ENCODE measurements around the gene GGT5.

The GGT5 gene

DNA sequence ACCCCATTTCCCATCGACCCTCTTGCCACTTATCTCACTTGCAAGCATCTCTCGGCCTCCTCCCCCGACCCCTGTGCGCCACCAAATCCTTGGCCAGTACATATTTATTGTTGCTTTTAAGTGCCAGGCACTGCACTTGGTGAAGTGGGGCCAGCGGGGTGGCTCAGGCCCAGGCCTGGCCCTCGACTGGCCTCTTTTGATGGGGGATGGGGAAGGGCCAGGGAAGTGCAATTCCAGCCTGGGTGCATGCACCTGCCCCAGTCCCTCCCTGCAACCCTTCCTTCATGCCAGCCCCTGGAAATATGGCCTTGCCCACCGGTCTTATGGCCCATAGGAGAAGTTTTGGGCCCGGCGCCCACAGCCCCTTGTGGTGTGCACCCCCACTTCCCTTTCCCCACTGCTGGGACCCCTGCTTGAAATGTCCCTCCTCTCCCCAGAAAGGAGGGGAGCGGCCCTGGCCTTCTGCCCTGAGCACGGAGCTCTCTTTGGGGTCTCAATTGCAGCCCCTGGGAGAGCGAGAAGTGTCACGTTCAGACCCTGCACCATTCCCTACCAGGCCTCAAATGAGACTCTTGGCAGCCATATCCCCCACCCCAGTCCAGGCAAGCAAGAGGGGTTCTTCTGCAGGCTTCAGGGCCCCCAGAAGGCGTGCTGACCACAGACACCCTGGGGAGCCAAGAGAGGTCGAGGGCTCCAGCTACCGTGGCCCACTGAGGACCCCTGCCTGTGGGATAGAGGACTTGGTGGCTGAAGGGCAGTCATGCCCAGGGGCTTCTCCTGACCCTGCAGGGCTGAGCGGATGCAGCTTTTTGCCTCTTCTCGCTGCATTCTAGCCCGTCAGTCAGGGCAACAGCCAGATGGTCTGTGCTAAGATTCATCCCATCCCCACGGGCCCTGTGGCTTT lies 62.6 kb downstream of the GGT5 start:
- no peak for DNase-seq (ENCODE audit: low read depth)

DNA sequence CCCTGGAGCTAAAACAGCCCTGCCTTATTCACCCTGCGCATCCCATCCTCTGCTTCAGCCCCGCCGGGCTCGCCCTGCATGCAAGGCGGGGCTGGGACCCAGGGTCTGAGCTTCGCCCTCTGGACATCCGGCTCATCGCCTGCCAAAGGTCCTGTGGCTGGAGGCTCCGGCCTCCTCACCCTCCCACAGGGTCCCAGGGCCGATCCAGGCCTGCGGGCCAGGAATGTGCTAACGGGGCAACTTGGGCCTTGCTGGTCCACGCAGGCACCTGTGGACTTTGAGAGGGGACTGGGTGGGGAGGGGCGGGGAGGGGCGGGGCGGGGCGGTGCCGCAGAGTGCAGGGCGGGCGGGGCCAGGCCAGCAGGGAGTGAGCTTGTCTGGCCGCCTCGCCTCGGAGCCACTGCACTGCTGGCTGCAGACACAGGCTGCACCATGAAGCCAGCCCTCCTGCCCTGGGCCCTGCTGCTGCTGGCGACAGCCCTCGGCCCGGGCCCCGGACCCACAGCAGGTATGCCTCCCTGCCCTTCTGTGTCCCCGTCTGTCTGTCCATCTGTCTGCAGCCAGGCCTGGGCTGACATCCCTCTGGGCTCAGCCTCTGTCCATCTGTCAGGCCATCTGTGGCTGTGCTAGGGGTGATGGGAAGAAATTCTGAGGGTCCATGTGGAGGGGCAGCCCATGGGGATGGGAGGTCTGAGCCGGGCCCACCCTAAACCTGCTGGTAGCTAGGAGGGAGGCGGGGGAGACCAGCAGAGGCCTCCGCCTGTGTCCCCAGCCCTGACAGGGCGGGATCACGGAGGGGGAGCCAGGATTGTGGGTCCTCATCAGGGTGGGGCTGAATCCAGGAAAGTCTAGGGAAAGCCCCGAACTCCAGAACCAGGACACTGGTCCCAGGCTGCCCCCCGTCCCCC lies 63.5 kb downstream of the GGT5 start, which contains the start of gene SUSD2:
Gene SUSD2 (plus strand): TSS at position 400 of the 908 bp plus-strand sequence. CDS start 33 bp downstream, at position 433.
- DNase-seq (ENCODE audit: low read depth), result no peak

DNA sequence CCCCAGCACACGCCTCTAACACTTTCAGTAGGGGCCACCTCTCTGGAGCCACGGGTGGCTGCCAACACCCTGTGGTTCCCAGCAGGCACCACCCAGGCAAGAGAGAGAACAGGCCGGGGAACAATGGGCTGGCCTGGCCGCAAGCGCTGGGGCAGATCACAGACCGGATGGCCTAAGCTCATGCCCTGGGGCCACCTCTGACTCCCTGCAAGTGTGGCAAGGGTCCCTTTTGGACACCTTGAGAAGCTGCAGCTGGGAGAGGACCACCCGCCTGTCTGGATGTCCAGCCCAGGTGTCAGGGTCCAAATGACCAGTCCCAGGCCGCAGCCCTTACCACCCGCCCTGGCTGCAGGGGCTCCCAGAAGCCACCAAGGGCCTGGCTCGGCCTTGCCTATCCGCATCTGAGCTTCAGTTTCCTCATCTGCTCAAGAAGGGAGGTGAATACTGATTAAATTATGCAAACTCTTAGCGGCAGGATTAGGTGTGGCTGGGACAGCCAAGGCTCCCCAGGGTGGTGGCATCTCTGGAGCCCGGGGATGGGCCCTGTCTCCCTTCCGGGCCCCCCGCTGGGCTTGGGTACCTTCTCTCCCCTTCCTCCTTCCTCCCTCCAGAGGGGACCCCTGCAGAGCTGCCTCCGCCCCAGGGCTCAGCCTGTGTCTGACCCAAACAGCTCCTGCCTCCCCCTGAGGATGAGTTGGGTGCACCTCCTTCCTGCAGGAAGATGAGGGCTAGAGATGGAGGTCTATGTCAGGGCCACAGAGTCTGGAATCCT lies 64.4 kb downstream of the GGT5 start:
- DNase-seq (ENCODE audit: low read depth), result no peak

DNA sequence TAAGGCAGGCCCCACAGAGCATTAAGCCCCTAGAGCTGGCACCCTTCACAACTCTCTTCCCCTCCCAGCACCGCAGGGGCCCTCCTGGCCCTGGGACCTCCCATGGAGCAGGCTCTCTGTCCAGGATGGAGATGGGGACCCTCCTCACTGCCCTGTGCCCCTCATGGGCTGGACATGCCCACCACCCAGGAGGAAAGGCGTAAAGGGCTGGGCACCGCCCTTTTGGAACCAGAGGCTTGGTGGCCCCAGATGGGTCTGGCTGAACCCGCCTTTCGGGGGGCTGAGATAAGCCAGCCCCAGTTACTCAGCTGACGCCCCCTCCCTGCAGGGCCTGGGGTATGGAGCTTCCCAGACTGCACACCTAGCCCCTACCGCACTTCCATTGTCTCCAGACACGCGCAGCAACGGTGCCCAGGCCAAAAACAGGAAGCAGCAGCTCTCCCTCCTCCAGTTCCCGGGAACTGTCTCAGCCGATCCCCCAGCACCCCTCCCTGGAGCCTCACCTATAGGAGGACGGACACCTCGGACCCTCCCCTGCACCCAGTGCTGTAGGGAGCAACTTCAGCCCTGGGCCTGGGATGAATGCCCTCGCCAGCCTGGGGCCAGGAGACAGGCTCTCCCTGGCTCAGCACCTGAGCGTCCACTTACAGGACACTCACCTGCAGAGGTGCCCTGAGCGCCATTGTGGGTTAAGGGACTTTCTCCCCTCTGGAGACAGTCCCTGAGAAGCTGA lies 65.2 kb downstream of the GGT5 start:
- DNase-seq (ENCODE audit: low read depth), result no peak

DNA sequence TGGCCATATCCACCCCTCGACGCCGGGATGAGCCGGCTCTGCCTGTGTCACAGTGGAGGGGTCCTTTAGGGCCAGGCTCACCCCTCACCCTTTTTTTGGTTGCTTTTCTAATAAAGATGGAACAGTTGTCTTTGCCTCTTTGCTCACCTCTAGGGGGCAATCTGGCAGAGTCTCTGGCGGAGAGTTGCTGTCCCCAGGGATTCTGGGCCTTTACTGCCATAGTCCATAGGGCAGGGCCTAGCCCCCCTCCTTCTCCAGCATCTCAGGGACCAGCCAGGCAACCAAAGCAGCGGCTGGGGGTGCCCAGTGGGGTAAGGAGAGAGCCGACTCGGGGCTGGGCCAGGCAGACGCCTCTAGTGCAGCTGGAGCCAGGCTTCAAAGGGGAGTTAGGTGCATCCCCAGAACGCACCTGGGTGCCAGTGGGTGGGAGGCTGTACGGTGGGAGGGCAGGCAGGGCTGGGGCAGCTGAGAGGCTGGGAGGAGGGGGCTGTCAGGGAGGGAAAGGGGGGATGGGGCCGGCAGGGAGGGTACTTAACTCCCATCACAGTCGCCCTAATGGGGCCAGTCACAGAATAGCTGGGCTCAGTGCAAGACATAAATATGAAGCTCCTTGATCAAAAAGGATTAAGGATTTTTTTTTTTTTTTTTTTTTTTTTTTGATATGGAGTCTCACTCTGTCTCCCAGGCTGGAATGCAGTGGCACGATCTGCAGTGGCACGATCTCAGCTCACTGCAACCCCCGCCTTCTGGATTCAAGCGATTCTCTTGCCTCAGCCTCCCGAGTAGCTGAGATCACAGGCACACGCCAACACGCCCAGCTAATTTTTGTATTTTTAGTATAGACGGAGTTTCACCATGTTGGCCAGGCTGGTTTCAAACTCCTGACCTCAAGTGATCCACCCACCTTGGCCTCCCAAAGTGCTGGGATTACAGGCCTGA lies 66.1 kb downstream of the GGT5 start:
- DNase-seq (ENCODE audit: low read depth), result no peak

DNA sequence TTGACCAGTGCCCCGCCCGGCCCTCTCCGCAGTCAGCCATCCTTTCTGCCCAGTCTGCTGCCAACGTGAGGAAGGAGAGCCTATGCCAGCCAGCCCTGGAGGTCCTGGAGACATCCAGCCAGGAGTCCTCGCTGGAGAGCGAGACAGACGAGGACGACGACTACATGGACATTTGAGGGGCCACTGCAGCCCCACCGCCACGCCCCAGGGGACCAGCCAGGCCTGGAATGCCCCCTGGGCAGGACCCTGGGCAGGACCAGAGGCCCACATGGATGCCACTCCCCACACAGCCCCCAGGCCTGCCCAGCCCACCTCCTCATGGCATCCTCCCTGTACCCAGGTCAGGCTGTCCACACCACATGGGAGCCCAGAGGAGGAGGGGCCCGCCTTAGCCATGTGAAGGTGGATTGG lies 66.9 kb downstream of the GGT5 start:
- DNase-seq (ENCODE audit: low read depth), result no peak

DNA sequence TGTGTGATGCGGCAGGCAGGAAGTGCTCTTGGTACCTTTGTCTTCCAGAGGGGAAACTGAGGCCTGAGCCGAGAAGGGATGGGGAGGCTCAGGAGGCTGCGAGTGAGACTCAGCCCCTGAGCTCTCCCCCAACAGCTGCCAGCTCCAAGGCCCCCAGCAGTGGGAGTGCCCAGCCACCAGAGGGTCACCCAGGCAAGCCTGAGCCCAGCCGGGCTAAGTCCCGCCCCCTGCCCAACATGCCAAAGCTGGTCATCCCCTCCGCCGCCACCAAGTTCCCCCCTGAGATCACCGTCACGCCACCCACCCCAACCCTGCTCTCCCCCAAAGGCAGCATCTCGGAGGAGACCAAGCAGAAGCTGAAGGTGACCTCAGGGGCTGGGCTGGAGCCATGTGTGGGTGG lies 67.4 kb downstream of the GGT5 start:
- no peak for DNase-seq (ENCODE audit: low read depth)

DNA sequence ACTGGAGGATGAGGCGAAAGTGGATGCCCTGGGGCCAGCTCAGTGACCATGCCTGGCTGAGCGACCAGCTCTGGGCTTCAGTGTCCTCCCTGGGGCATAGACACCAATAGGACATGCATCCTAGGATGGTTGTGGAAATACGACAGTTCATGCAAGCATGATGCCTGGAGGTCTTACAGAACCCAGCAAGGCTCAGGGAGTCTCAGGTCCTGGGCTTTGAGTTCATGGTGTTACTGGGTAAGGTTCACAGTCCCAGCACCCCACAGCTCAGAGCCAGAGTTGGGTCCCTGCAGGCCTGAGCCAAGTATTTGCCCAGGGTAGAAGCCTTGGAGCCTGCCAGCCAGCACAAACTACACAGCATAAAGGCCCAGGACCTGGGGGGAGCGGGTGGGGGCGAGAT lies 67.8 kb downstream of the GGT5 start:
- no peak for DNase-seq (ENCODE audit: low read depth)

DNA sequence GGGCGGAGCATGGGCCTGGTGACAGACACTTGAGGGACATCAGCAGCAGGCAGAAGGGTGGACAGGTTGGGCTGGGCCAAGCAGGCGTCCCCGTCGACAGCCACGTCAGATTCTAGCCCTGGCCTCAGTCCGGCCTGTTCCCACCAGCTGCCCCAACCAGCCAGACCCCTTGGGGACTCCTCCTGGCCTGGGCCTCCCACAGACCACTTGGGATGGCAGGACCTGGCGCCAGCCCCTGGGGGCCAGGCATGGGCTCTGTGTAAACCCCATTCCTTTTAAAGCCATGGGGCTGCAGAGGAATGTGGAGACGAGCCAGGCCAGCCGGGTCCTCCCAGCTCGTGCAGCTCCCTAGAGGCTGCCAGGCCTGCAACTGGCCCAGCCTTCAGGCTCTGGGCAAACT lies 68.3 kb downstream of the GGT5 start:
- no peak for DNase-seq (ENCODE audit: low read depth)

DNA sequence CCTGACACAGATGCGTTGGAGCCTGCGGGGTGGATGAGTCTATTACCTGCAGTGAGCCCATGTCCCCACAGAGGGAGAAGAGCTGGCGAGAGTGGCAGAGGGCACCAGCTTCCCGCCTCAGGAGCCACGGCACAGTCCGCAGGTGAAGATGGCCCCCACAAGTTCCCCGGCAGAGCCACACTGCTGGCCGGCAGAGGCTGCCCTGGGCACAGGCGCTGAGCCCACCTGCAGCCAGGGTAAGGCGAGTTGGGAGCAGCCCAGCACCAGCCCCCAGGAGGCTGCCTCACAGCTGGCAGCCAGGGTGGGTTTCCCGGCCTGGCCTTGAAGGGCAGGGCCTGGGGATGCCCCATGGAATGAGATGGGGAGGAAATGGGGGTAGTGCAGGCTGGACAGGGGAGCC lies 68.8 kb downstream of the GGT5 start:
- no peak for DNase-seq (ENCODE audit: low read depth)

DNA sequence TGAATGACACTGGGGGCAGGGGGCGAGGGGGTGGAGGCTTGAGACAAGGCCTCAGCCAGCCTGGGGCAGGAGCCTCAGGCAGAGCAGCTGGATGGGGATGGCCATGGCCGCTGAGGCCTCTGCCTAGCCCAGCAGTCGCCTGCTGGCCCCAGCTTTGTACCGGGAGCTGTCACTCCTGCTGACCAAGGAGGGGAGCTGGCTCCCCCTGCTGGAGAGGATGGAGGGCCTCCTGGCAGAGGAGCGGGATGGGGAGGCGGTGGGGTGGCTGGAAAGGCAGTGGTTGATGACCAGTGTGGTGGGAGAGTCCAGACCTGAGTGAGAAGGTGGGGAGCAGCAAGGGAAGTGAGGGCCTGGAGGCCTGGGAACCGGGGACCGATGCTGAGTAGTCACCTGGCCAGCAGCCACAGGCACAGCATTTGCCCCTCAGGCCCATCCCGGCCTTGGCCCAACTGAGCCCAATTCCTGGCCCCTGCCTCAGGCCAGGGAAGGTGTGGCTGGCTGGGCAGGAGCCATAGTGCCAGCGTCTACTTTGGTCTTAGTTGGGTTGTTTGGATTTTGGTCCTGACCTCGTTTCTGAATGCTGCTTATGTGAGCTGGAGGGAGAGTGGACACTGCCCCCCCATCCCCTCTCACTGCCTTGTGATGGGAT lies 69.6 kb downstream of the GGT5 start:
- peak; percentile 51 for DNase-seq (ENCODE audit: low read depth)

DNA sequence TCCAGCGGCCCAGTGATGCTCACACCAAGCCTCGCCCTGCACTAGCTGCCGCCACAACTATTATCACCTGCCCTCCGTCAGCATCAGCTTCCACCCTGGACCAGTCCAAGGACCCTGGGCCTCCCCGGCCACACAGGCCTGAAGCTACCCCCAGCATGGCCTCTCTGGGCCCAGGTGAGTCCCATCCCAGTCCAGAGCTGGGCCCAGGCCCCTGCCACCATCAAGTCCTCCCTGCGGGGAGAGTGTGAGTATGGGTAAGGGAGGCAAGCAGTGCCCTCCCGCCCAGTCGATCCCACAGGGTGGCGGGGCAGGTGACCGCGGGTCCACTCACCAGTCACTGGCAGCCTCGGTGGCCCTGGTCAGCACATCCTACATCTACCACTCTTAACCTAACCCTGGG lies 73.1 kb downstream of the GGT5 start:
- DNase-seq (ENCODE audit: low read depth), result no peak

DNA sequence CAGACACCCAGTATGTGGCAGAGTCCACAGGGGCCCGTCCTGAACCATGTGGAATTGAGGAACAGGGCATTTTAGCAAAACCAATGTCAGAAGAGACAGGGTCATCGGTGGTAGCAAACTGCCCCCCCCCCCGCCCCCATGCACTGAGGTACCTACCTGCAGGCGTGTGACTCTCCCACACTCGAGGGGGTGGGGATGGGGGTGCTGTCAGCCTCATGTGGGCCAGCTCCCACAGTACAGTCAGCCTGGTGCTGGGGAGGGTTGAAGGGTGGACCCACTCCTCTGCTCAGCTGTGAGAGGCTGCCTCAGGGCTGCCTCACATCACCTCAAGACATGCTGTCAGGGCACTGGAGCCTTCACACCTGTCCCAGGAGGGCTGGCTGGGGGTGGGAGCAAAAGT lies 74.2 kb downstream of the GGT5 start:
- DNase-seq (ENCODE audit: low read depth), result no peak

DNA sequence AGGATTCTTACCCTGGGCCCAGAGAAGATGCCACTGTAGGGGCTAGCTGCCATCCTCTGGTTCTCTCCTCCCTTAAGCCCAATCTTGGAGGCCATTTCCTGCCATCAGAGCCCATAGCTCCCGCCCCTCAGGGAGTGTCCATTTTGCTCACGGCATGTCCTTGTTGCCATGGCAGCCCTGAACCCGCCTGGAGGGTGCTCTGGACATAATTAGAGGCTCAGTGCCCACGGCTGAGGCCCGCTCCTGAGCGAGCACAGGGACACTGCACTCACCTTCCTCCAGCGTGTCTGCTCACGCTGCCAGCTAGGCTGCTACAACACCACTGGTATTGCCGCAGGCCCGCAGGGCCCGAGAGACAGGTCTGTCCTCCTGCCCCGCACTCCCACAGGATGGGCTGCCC lies 74.7 kb downstream of the GGT5 start:
- no peak for DNase-seq (ENCODE audit: low read depth)
